Esophagus squamous epithelium (tissue), 5 donors: Measurements from ENCODE around the gene SHQ1. TPM values are rescaled to one million over a fixed set of nuclear protein-coding genes. Genes with fewer than 3 reads are reported as not detected.

Experiments
- DNase-seq: peaks from one replicate; lab custom pipeline; 2025; lab: John Stamatoyannopoulos, UW
- H3K27ac ChIP-seq, 4 donors: fragments of 200-600 bp; sonication (generic); one replicate each; pipeline ENCODE4 v1.5.1; 2016 to 2019; ENCODE audit warnings: mild to moderate bottlenecking in 1 of 4
- H3K27me3 ChIP-seq, 4 donors: fragments of 200-600 bp; sonication (generic); 1 replicate in 3 of 4; 2 replicates in 1 of 4; pipeline versions ENCODE4 v1.5.1 to v1.6.0; 2017 to 2021; ENCODE audit warnings: antibody characterized with exemption in 1 of 4
- H3K36me3 ChIP-seq, 3 donors: fragments of 200-600 bp; sonication (generic); one replicate each; pipeline ENCODE4 v1.5.1; 2016 to 2019
- H3K4me1 ChIP-seq, 3 donors: fragments of 200-600 bp; sonication (generic); one replicate each; pipeline ENCODE4 v1.5.1; 2017 to 2019
- H3K4me3 ChIP-seq, 4 donors: fragments of 200-600 bp; sonication (generic); 1 replicate in 3 of 4; 2 replicates in 1 of 4; pipeline ENCODE4 v1.5.1; 2016 to 2019; ENCODE audit warnings: mild to moderate bottlenecking in 2 of 4, moderate library complexity in 1 of 4
- H3K9me3 ChIP-seq, 3 donors: fragments of 200-600 bp; sonication (generic); one replicate each; pipeline ENCODE4 v1.5.1; 2016 to 2019
- POLR2A ChIP-seq, 4 donors: fragments of 450-650 bp; IDR thresholded peaks; one replicate each; pipeline ENCODE4 v1.6.1; 2017; ENCODE audit warnings: antibody characterized with exemption in 4 of 4, mild to moderate bottlenecking in 4 of 4, moderate library complexity in 3 of 4
- WGBS, 2 donors: methylation state at CpG; one replicate each; pipeline ENCODE4 v1.1.5; 2018; 5-methylcytosine and 5-hydroxymethylcytosine counted together
- intact Hi-C: fragments of 100-400 bp; cut with DNase I; formaldehyde crosslinking; loops from one replicate; pipeline ENCODE4 v1.15.0; 2022
- total RNA-seq, 4 donors: library from RNA; depleted of rRNA; stranded (reverse); fragments of >200 nt; gene quantifications; one replicate each; pipeline ENCODE4 v1.1.0, GENCODE V29; 2016
- TF ChIP-seq, protein P1 (sequence below), 6 experiments: fragments of 450-650 bp in 4 of 6; fragments of 200-600 bp in 2 of 6; sonication (generic) in 2 of 6; IDR thresholded peaks; one replicate each; pipeline ENCODE4 v1.5.1; 2016 to 2019; ENCODE audit warnings: antibody characterized with exemption in 6 of 6, mild to moderate bottlenecking in 4 of 6, moderate library complexity in 4 of 6
- donor health status: DM: yes; HTN: yes; CAD: no.

The SHQ1 gene
- total RNA-seq, 4 donors from 2014 or later, result 6.7 to 13.4 (median 12.5) TPM

DNA sequence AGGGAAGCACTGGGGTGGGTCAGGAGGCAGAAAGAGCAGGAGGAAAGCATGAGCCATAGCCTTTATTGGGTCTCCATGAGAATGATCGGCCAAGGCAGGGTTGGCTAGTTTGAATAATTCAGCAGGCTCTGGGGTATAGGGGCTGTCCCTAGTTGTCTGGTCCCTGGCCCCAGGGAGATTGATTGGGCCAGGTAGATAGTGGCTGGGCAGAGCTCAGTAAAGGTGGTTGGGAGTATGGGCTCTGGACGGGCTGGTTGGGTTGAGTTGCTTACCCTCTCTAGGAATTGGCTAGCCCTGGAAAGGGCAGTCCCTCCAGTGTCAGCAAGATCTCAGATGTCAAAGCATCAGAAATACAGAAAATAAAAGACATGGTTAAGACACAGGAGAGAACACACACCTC is 148.1 kb downstream of the SHQ1 start:
- Histone ChIP-seq H3K9me3 (no peaks in the 10 kb centered on the region), H3K27me3 (peaks cover 0 to 7% (median 0%) of the 10 kb centered on the region in 4 donors), H3K4me3 (no peak overlapping the region), H3K4me1 (no peaks in the 10 kb centered on the region), H3K36me3 (no peaks in the 10 kb centered on the region), H3K27ac (no peak overlapping the region)
- WGBS, 2 donors, result 61 to 94% methylated on average over 2 of the region's 2 CpGs
- intact Hi-C loops, result no loop called here
- no peak for DNase-seq
- TF ChIP-seq POLR2A (IDR thresholded peaks at IDR 0.05), result no peak
- TF ChIP-seq, protein P1, sequence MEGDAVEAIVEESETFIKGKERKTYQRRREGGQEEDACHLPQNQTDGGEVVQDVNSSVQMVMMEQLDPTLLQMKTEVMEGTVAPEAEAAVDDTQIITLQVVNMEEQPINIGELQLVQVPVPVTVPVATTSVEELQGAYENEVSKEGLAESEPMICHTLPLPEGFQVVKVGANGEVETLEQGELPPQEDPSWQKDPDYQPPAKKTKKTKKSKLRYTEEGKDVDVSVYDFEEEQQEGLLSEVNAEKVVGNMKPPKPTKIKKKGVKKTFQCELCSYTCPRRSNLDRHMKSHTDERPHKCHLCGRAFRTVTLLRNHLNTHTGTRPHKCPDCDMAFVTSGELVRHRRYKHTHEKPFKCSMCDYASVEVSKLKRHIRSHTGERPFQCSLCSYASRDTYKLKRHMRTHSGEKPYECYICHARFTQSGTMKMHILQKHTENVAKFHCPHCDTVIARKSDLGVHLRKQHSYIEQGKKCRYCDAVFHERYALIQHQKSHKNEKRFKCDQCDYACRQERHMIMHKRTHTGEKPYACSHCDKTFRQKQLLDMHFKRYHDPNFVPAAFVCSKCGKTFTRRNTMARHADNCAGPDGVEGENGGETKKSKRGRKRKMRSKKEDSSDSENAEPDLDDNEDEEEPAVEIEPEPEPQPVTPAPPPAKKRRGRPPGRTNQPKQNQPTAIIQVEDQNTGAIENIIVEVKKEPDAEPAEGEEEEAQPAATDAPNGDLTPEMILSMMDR (IDR thresholded peaks at IDR 0.05), result no peak

DNA sequence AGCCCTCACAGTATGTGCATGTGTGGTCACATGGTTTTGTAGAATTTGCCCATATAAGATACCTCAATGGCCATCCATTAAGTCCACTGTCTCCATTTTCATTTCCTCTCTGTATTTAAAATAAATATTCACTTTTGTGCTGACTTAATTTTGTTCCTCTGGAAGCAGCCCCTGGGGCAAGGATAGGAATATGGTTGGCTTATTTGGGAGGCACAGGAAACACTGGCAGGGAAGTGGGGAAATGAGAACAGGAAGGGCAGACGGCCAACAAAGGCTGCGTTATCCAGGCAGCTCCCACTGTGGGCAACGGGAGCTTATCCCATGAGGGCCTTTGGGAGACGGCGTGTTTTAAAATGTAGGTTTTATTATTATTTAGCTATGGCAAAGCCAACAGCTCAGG is 148.6 kb downstream of the SHQ1 start:
- intact Hi-C loops, result no loop called here
- no peak overlapping the region for H3K27ac ChIP-seq
- TF ChIP-seq, protein P1 (IDR thresholded peaks at IDR 0.05), result no peak
- TF ChIP-seq POLR2A (IDR thresholded peaks at IDR 0.05), result no peak
- peaks cover 0 to 7% (median 0%) of the 10 kb centered on the region in 4 donors for H3K27me3 ChIP-seq
- H3K4me1 ChIP-seq, result no peaks in the 10 kb centered on the region
- H3K36me3 ChIP-seq, result no peaks in the 10 kb centered on the region
- no peak for DNase-seq
- no peaks in the 10 kb centered on the region for H3K9me3 ChIP-seq
- H3K4me3 ChIP-seq, result no peak overlapping the region
- WGBS, 2 donors, result 60 to 77% methylated on average over 5 of the region's 5 CpGs

Other genes starting within 250 kb of the SHQ1 start
- gene GXYLT2, start 39.6 kb upstream of the SHQ1 start, total RNA-seq, result 10 to 100 TPM in 1 of 4 donors, 1 to 10 TPM in 2, not detected in 1; 2.0 to 18.1 (median 3.1) TPM
- gene PPP4R2, start 148.4 kb upstream of the SHQ1 start, total RNA-seq, result 10 to 100 TPM; 22.7 to 38.9 (median 30.6) TPM
- gene EBLN2, start 213.2 kb upstream of the SHQ1 start, total RNA-seq, result 1 to 10 TPM; 1.1 to 6.3 (median 4.4) TPM